BJ (cell line): ENCODE measurements around the gene CSNK1D. TPM values are rescaled to one million over a fixed set of nuclear protein-coding genes. Genes with fewer than 3 reads are reported as not detected.

ENCODE experiments used
- CTCF ChIA-PET: fragments of 350-600 bp; formaldehyde crosslinking; extraction: SDS; loops from one replicate; lab custom pipeline; 2021; ENCODE audit warnings: antibody characterized with exemption, inconsistent platforms; lab: Yijun Ruan, JAX
- POLR2A ChIA-PET: fragments of 300-600 bp; sonication (Branson Sonifier 250); formaldehyde crosslinking; extraction: SDS; loops from one replicate; lab custom pipeline; 2021; ENCODE audit warnings: antibody characterized with exemption; lab: Charles Lee
- DNase-seq: peaks from one replicate; pipeline ENCODE4 v3.0.0-alpha.2; 2011; ENCODE audit warnings: low read depth
- H3K27me3 ChIP-seq: 2 replicates; pipeline ENCODE4 v1.6.0; 2011; ENCODE audit warnings: low read length; ENCODE audit not compliant: control insufficient read depth, insufficient read depth
- H3K36me3 ChIP-seq: 2 replicates; pipeline ENCODE4 v1.5.1; 2011; ENCODE audit warnings: low read length; ENCODE audit not compliant: control insufficient read depth, insufficient read depth
- H3K4me3 ChIP-seq: 2 replicates; pipeline ENCODE4 v1.5.1; 2011; ENCODE audit warnings: low read depth, mild to moderate bottlenecking, control low read depth, low read length
- CTCF ChIP-seq: IDR thresholded peaks from 2 replicates; pipeline ENCODE4 v1.5.1; 2011; ENCODE audit warnings: low read depth, mild to moderate bottlenecking, control low read depth, inconsistent platforms, low read length, moderate library complexity; ENCODE audit not compliant: insufficient read depth
- polyA plus RNA-seq: library from polyadenylated mRNA; depleted of rRNA; stranded (reverse); fragments of >200 nt; gene quantifications from 2 replicates; pipeline ENCODE4 v1.2.3, GENCODE V29; 2011

Gene CSNK1D
- polyA plus RNA-seq, 1 experiment = 118 TPM

- TF ChIP-seq CTCF = no peak
- H3K27me3 ChIP-seq = no peaks in the 10 kb centered on the region
- ChIA-PET POLR2A (no interaction called here), CTCF (no interaction called here)
- peaks cover 10% of the 10 kb centered on the region for H3K36me3 ChIP-seq
- DNase-seq = no peak
- H3K4me3 ChIP-seq = peak overlapping the region; percentile 97; the same call in 1 of the 2 replicates
Measured at GRCh38 chr17:82271401-82271800, 2.1 kb downstream of the CSNK1D start.

DNA sequence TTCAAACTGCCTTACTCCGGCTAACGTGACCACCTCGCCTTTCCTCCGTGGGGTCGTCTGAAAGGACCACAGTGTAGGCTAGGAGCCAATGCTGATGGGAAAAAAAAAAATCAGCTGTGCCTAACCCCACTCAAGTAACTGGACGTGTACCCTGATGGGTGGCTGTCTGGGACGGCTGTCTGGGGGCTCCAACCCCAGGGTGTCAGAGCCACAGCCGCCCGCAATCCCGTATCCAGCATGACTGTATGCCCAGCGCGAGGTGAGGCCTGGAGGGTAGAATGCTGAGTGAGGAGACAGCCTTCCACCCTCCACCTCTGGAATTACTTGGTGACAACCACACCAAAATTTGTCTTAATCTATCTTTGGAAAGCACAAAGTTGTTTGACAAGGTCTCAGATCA lies 2.8 kb downstream of the CSNK1D start:
- Histone ChIP-seq H3K4me3 (no peak overlapping the region), H3K27me3 (no peaks in the 10 kb centered on the region), H3K36me3 (peaks cover 13% of the 10 kb centered on the region)
- CTCF ChIA-PET = no interaction called here
- no peak for TF ChIP-seq CTCF
- POLR2A ChIA-PET = no interaction called here
- DNase-seq = no peak

DNA sequence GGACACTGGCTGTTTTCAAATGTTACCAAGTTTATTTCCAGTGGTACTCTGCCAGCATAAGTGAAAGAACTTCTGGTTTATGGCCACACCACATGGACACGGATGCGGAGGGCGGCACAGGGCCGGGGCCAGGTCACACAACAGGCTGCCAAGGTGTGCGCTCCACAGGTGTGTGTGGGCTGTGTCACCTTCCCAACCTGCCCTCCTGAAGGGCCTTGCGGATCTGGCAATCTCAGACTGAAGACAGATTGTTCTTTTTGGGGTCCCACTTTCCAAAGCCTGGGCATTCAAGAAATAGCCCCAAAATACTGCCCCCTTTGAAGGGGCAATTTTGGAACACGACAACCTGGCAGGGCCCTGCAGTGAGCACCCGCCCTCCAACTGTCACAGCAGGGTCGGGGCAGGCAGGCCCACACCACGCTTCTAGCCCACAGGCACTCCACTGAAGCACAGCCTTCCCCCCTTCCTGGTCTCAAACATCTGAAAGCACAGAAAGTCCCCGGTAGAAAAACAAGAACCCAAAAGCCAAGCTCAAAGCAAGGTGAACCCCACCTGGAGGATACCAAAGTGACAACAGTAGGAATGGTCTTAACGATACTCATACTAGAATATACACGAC lies 3.5 kb downstream of the CSNK1D start:
- CTCF ChIA-PET = interaction anchor here (1.0 kb wide), 1 partner anchor 69 kb away, joined by 3 read pairs; no protein-coding TSS in a partner anchor
- H3K4me3 ChIP-seq = no peak overlapping the region
- POLR2A ChIA-PET = no interaction called here

DNA sequence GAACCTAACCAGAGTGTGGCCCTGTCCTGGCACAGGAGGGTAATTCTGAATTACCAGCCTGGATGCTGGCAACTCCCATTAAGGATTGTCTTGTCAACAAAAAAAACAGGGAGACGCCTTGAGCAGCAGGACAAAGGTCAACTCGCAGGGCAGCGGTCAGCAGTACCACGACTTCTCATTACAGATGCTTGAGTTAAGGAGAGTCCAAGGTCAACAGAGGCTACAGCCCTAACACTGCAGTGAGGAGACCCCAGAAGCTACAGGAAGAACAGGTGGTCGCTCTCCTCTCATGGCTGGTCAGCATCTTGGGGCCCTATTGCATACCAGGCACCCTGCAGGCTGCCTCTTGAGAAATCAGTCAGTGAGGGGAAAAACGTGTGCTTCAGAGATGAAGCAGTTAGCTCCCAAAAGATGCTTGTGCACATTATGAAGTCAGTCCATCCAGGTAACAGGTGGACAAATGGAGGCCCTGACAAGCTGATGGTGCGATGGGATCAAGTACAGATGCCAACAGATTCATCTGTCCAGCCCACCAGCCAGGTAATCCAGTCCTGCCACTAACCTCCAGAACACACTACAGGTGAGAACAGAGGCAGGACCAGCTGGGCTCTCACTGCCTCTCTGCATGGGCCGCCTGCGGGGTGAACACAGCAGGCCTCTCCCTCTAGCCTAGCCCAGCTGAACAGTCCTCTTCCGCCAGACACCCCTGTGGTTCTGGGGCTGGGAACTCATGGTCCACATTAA lies 4.2 kb downstream of the CSNK1D start:
- Histone ChIP-seq H3K36me3 (peaks cover 18% of the 10 kb centered on the region), H3K4me3 (no peak overlapping the region), H3K27me3 (no peaks in the 10 kb centered on the region)
- no peak for TF ChIP-seq CTCF
- ChIA-PET POLR2A (no interaction called here), CTCF (interaction anchor here (1.0 to 1.2 kb wide), 2 partner anchors 23 to 68 kb away, joined by 3 read pairs; no protein-coding TSS in a partner anchor)
- no peak for DNase-seq

More for the DNA sequence above, 3.5 kb downstream of the CSNK1D start:
- H3K36me3 ChIP-seq = peaks cover 15% of the 10 kb centered on the region
- no peaks in the 10 kb centered on the region for H3K27me3 ChIP-seq
- DNase-seq = no peak
- TF ChIP-seq CTCF = no peak

GRCh38 chr17:82267575-82268379 lies 5.7 kb downstream of the CSNK1D start:
- POLR2A ChIA-PET = no interaction called here
- peaks cover 29% of the 10 kb centered on the region for H3K36me3 ChIP-seq
- peak; percentile 86 for DNase-seq
- CTCF ChIA-PET = interaction anchor here (0.8 to 1.2 kb wide), 2 partner anchors 25 to 230 kb away, joined by 3 read pairs; partner anchors contain the start of gene DCXR
- TF ChIP-seq CTCF = no peak
- no peaks in the 10 kb centered on the region for H3K27me3 ChIP-seq
- H3K4me3 ChIP-seq = no peak overlapping the region
